ENCODE measurements around the gene CLCNKA.

DNA sequence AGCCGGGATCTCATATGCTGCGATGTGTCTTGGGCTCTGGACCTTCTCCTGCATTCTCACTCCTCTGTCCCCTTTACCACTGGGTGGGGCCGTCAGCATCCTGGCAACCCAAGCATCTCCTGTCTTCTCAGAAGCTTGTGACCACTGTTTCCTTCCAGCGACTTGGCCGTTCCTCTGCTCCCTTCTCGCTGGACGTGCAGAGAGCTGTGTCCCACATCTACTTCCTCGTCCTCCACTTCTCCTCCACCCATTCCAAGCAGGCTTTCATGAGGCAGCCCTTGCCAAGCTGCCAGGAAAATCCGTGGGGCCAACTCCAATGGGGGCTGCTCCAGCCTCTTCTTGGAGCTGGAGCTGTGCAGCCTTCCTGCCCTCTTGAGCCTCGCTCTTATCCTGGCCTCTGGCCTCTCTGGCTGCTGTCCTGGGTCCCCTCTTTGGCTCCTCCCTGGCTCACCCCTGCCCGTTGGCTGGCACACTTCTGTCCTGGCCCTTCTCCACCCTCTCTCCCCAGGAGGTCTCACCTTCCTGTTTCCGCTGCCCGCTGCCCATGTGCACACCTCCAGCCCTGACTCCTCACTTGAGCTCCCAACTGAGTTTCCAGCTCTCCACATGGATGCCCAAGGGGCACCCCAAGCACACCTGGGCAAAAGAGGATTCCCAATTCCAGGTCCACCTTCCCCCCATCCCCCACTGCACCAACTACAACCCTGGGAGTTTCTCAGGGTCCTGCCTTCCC is 42.9 kb downstream of the CLCNKA start:
- TF ChIP-seq, protein P1, sequence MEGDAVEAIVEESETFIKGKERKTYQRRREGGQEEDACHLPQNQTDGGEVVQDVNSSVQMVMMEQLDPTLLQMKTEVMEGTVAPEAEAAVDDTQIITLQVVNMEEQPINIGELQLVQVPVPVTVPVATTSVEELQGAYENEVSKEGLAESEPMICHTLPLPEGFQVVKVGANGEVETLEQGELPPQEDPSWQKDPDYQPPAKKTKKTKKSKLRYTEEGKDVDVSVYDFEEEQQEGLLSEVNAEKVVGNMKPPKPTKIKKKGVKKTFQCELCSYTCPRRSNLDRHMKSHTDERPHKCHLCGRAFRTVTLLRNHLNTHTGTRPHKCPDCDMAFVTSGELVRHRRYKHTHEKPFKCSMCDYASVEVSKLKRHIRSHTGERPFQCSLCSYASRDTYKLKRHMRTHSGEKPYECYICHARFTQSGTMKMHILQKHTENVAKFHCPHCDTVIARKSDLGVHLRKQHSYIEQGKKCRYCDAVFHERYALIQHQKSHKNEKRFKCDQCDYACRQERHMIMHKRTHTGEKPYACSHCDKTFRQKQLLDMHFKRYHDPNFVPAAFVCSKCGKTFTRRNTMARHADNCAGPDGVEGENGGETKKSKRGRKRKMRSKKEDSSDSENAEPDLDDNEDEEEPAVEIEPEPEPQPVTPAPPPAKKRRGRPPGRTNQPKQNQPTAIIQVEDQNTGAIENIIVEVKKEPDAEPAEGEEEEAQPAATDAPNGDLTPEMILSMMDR (IDR thresholded peaks at IDR 0.05) = no peak
- no peak for TF ChIP-seq POLR2A (IDR thresholded peaks at IDR 0.05)

Measured in testis (tissue), 2 donors.